K562 (cell line): Measurements from ENCODE around the gene FAM83F. TPM values are rescaled to one million over a fixed set of nuclear protein-coding genes. Genes with fewer than 3 reads are reported as not detected.
A peak's percentile ranks its signal among the peaks of the same experiment; 100 is the strongest.

Experiments
- ATAC-seq: fragments of 200-7000 bp; cut with Tn5 transposase; 3 replicates; pipeline ENCODE4 v1.9.1; 2020; ENCODE audit warnings: moderate library complexity
- BruUV-seq: library from RNA; stranded (reverse); fragments of 400-500 nt; replicated peaks from 2 replicates; lab custom pipeline; 2021; lab: Mats Ljungman, UMichigan
- CTCF ChIA-PET: fragments of 300-600 bp; formaldehyde crosslinking; extraction: SDS; loops from one replicate; lab custom pipeline; 2021; ENCODE audit warnings: low intra/inter-chr PET ratio; lab: Yijun Ruan, JAX
- POLR2A ChIA-PET: fragments of 300-600, 350-650 bp; sonication (Branson Sonifier 250); formaldehyde crosslinking; extraction: SDS; loops from one replicate; lab custom pipeline; 2021; ENCODE audit warnings: antibody characterized with exemption, inconsistent platforms; lab: Yijun Ruan, JAX
- DNase-seq, 4 experiments: peaks; one replicate each; pipeline versions ENCODE4 v3.0.0 to v3.0.0-alpha.2; 2011 to 2018; ENCODE audit warnings: low spot score in 3 of 4, mixed read lengths in 3 of 4; ENCODE audit errors: extremely low read depth in 1 of 4
- FAIRE-seq: peaks from 2 replicates; lab custom pipeline; 2011; peaks lifted over from hg19 to GRCh38; lab: Jason Lieb, UNC
- H2AFZ ChIP-seq: 2 replicates; pipeline ENCODE4 v1.6.0; 2011; ENCODE audit warnings: low read depth, low read length, control low read depth, inconsistent platforms
- H3K27ac ChIP-seq: fragments of 200-600 bp; 3 replicates; pipeline ENCODE4 v1.8.0; 2011; ENCODE audit warnings: low read depth, mild to moderate bottlenecking, control low read depth, inconsistent platforms, low read length, moderate library complexity, mixed read lengths; ENCODE audit errors: extremely low read depth
- H3K27me3 ChIP-seq, 2 experiments: fragments of 300-600 bp in 1 of 2; 2 replicates in 1 of 2; 3 replicates in 1 of 2; pipeline versions ENCODE4 v1.6.0 to v1.8.0; 2011; ENCODE audit warnings: inconsistent platforms in 2 of 2, low read length in 2 of 2, mild to moderate bottlenecking in 1 of 2, mixed read lengths in 1 of 2, moderate library complexity in 1 of 2; ENCODE audit not compliant: control insufficient read depth in 2 of 2, insufficient read depth in 2 of 2
- H3K36me3 ChIP-seq: fragments of 300-600 bp; 3 replicates; pipeline ENCODE4 v1.8.0; 2011; ENCODE audit warnings: mild to moderate bottlenecking, low read length, inconsistent platforms; ENCODE audit not compliant: control insufficient read depth, insufficient read depth
- H3K4me1 ChIP-seq, 2 experiments: fragments of 200-600 bp in 1 of 2; replicated peaks in 1 of 2; 2 replicates in 1 of 2; 3 replicates in 1 of 2; pipeline versions ENCODE4 v1.5.1 to v1.8.0; 2011; ENCODE audit warnings: inconsistent platforms in 2 of 2, low read length in 2 of 2, mild to moderate bottlenecking in 1 of 2, mixed read lengths in 1 of 2, moderate library complexity in 1 of 2; ENCODE audit not compliant: control insufficient read depth in 2 of 2, insufficient read depth in 2 of 2
- H3K4me2 ChIP-seq: 2 replicates; pipeline ENCODE4 v1.6.1; 2011; ENCODE audit warnings: low read length, control low read depth, inconsistent platforms, mixed read lengths; ENCODE audit not compliant: insufficient read depth
- H3K4me3 ChIP-seq: fragments of 200-600 bp; sonication (generic), shearing (Covaris generic); 2 replicates; pipeline ENCODE4 v1.5.1; 2016; ENCODE audit warnings: control low read depth, inconsistent platforms
- H3K79me2 ChIP-seq: fragments of 200-600 bp; 3 replicates; pipeline ENCODE4 v1.8.0; 2011; ENCODE audit warnings: low read length, inconsistent platforms; ENCODE audit not compliant: control insufficient read depth, insufficient read depth
- H3K9ac ChIP-seq, 2 experiments: 2 replicates each; pipeline versions ENCODE4 v1.6.0 to v1.6.1; 2011; ENCODE audit warnings: low read depth in 2 of 2, low read length in 2 of 2, control low read depth in 1 of 2, inconsistent platforms in 1 of 2, mild to moderate bottlenecking in 1 of 2, mixed read lengths in 1 of 2; ENCODE audit not compliant: insufficient read depth in 1 of 2
- H3K9me1 ChIP-seq: one replicate; pipeline ENCODE4 v1.6.0; 2011; ENCODE audit warnings: inconsistent platforms, mild to moderate bottlenecking, low read length, moderate library complexity; ENCODE audit not compliant: control insufficient read depth, insufficient read depth
- H3K9me3 ChIP-seq: replicated peaks from 2 replicates; pipeline ENCODE4 v1.5.1; 2011; ENCODE audit warnings: low read depth, low read length, inconsistent platforms; ENCODE audit not compliant: control insufficient read depth, insufficient read depth
- H4K20me1 ChIP-seq: replicated peaks from 2 replicates; pipeline ENCODE4 v1.6.1; 2011; ENCODE audit warnings: low read length, inconsistent platforms, mixed read lengths; ENCODE audit not compliant: control insufficient read depth, insufficient read depth
- BRF1 ChIP-seq: IDR thresholded peaks from 3 replicates; pipeline ENCODE4 v1.6.1; 2011; ENCODE audit warnings: borderline replicate concordance, mild to moderate bottlenecking; ENCODE audit not compliant: insufficient read length; ENCODE audit errors: extremely low read depth
- CXXC5 ChIP-seq: fragments of 250-450 bp; sonication (Bioruptor Pico); IDR thresholded peaks from 2 replicates; pipeline ENCODE4 v1.8.0; 2022; ENCODE audit warnings: inconsistent platforms, mild to moderate bottlenecking, moderate library complexity
- EP400 ChIP-seq: fragments of 450-650 bp; IDR thresholded peaks from 2 replicates; pipeline ENCODE4 v1.6.1; 2017; ENCODE audit warnings: antibody characterized with exemption, mild to moderate bottlenecking, moderate library complexity
- ERF ChIP-seq: fragments of 450-650 bp; formaldehyde crosslinking; IDR thresholded peaks from 2 replicates; pipeline ENCODE4 v1.4.0; 2020; ENCODE audit warnings: mild to moderate bottlenecking, mixed read lengths
- GATAD2A ChIP-seq: fragments of 450-650 bp; IDR thresholded peaks from 2 replicates; pipeline ENCODE4 v1.6.1; 2017
- HMG20A ChIP-seq: fragments of 450-650 bp; formaldehyde crosslinking; conservative IDR thresholded peaks from 2 replicates; pipeline ENCODE4 v1.4.0; 2020; ENCODE audit warnings: mild to moderate bottlenecking, mixed read lengths
- HMG20B ChIP-seq: fragments of 250-450 bp; sonication (Bioruptor Pico); IDR thresholded peaks from 2 replicates; pipeline ENCODE4 v1.5.0; 2021; ENCODE audit warnings: mild to moderate bottlenecking
- MITF ChIP-seq: IDR thresholded peaks from 2 replicates; pipeline ENCODE4 v1.6.1; 2014; ENCODE audit warnings: antibody characterized with exemption
- NFIC ChIP-seq: fragments of 450-650 bp; IDR thresholded peaks from 2 replicates; pipeline ENCODE4 v1.6.1; 2017; ENCODE audit warnings: mild to moderate bottlenecking, inconsistent platforms
- PATZ1 ChIP-seq: fragments of 250-450 bp; sonication (Bioruptor Pico); IDR thresholded peaks from 2 replicates; pipeline ENCODE4 v1.5.0; 2020; ENCODE audit warnings: mild to moderate bottlenecking, borderline replicate concordance
- PRPF4 ChIP-seq: fragments of 200-400 bp; formaldehyde crosslinking; IDR thresholded peaks from one replicate; pipeline ENCODE4 v1.6.1; 2017; ENCODE audit warnings: low read length, low read depth, mild to moderate bottlenecking; ENCODE audit not compliant: insufficient read depth, poor library complexity, severe bottlenecking
- RBM25 ChIP-seq: fragments of 200-400 bp; formaldehyde crosslinking; IDR thresholded peaks from 2 replicates; pipeline ENCODE4 v1.6.1; 2018; ENCODE audit warnings: low read length, low read depth, moderate library complexity; ENCODE audit not compliant: severe bottlenecking
- STAT5A ChIP-seq: IDR thresholded peaks from 2 replicates; pipeline ENCODE4 v1.6.1; 2012; ENCODE audit warnings: low read length, inconsistent platforms, borderline replicate concordance
- ZBTB5 ChIP-seq: fragments of 450-650 bp; IDR thresholded peaks from 2 replicates; pipeline ENCODE4 v1.6.1; 2017; ENCODE audit warnings: antibody characterized with exemption
- ZFP36 ChIP-seq: fragments of 150-350 bp; IDR thresholded peaks from 2 replicates; pipeline ENCODE4 v1.6.1; 2018; ENCODE audit warnings: low read length, low read depth; ENCODE audit not compliant: partially characterized antibody
- ZNF347 ChIP-seq: fragments of 450-650 bp; formaldehyde crosslinking; IDR thresholded peaks from 2 replicates; pipeline ENCODE4 v1.4.0; 2020; ENCODE audit warnings: low read depth, mild to moderate bottlenecking, moderate library complexity
- ZNF436 ChIP-seq: fragments of 250-450, 450-650 bp; sonication (Bioruptor Pico); formaldehyde crosslinking; IDR thresholded peaks from 2 replicates; pipeline ENCODE4 v1.7.0; 2020; ENCODE audit warnings: mild to moderate bottlenecking
- ZNF584 ChIP-seq: fragments of 200-800 bp; sonication (Bioruptor generic); IDR thresholded peaks from 2 replicates; pipeline ENCODE4 v1.6.1; 2016; ENCODE audit warnings: low read depth, mild to moderate bottlenecking, missing genetic modification characterization, missing compliant biosample characterization
- WGBS: fragments of 100-300 bp; shearing (Covaris generic); methylation state at CpG from one replicate; pipeline ENCODE4 v1.1.6; 2016; ENCODE audit warnings: low coverage, mixed read lengths; ENCODE audit not compliant: insufficient coverage; ENCODE audit errors: missing lambda C conversion rate; 5-methylcytosine and 5-hydroxymethylcytosine counted together
- in situ Hi-C: fragments of 300-500 bp; cut with MboI; formaldehyde crosslinking; loops from 4 replicates; pipeline ENCODE4 v1.15.0; 2018; ENCODE audit warnings: inconsistent platforms, mixed read lengths
- intact Hi-C: fragments of 100-400 bp; cut with micrococcal nuclease; formaldehyde crosslinking; loops from 2 replicates; pipeline ENCODE4 v1.14.2; 2022
- polyA plus RNA-seq, 8 experiments: library from polyadenylated mRNA; depleted of rRNA in 4 of 8; stranded (reverse) in 5 of 8; unstranded in 3 of 8; fragments of >200 nt; fragmentation: Nextera tagmentation in 2 of 8; fragmentation: Illumina TruSeq in 1 of 8; extraction: Ambion mirVana in 2 of 8; extraction: Trizol in 1 of 8; gene quantifications; 2 replicates each; pipeline versions ENCODE4 v1.2.1 to v1.2.3, GENCODE V29; 2011 to 2014; ENCODE audit warnings: inconsistent platforms in 1 of 8, missing spikeins in 1 of 8
- total RNA-seq, 7 experiments: library from RNA; depleted of rRNA in 6 of 7; stranded (reverse); fragments of >200 nt in 6 of 7; fragmentation: Illumina TruSeq in 2 of 7; extraction: Trizol in 2 of 7; gene quantifications; 2 replicates each; pipeline versions ENCODE4 v1.2.1 to v1.2.3, GENCODE V29; 2011 to 2021; ENCODE audit warnings: low replicate concordance in 1 of 7

The FAM83F gene
- total and polyA plus RNA-seq, 9 of the 15 experiments (the other 6 are each of a cell fraction or from before 2014, with no cell fraction given) = under 0.01 to 0.13 (median 0.04) TPM; not detected in 1

GRCh38 chr22:39997421-39997820 is 2.7 kb downstream of the FAM83F start:
- Histone ChIP-seq H3K4me1 (peaks cover 48 to 56% of the 10 kb centered on the region in 2 experiments), H3K79me2 (no peaks in the 10 kb centered on the region), H3K9me3 (no peaks in the 10 kb centered on the region), H4K20me1 (no peaks in the 10 kb centered on the region), H3K9ac (no peak overlapping the region; a peak in 1 of 4 replicates), H3K4me2 (no peak overlapping the region), H3K27me3 (no peaks in the 10 kb centered on the region), H2AFZ (no peak overlapping the region), H3K9me1 (no peaks in the 10 kb centered on the region), H3K4me3 (no peak overlapping the region), H3K36me3 (no peaks in the 10 kb centered on the region), H3K27ac (no peak overlapping the region)
- WGBS = 78% methylated on average over 3 of the region's 3 CpGs
- in situ Hi-C loops (no loop called here), intact Hi-C loops (loop anchor here (5.0 kb wide), 1 partner anchor 65 kb away; no protein-coding TSS in a partner anchor)
- BruUV-seq = no TSS peak
- CTCF ChIA-PET = no interaction called here
- no peak for FAIRE-seq
- POLR2A ChIA-PET = interaction anchor here (0.6 to 1.5 kb wide), 2 partner anchors 26 to 70 kb away, joined by 4 to 6 read pairs; no protein-coding TSS in a partner anchor
- ATAC-seq = no peak
- no peak for DNase-seq
- TF ChIP-seq GATAD2A (no peak), MITF (no peak), NFIC (no peak), ZNF347 (CRISPR knock-in tag) (no peak), RBM25 (peak; percentile 33), BRF1 (no peak), HMG20A (CRISPR knock-in tag) (no peak), CXXC5 (no peak), PRPF4 (no peak), ERF (no peak), ZBTB5 (no peak), STAT5A (no peak), ZFP36 (peak; percentile 88), PATZ1 (CRISPR knock-in tag) (no peak), EP400 (no peak), ZNF584 (CRISPR knock-in tag) (no peak), ZNF436 (CRISPR knock-in tag) (0 out of 2 replicates have a peak, but pooled peaks have one; percentile 60), HMG20B (CRISPR knock-in tag) (no peak)
